HCT116 (cell line): ENCODE results near the gene MYEOV.

Source experiments
- ZNF274 ChIP-seq: fragments of 200-500 bp; sonication (Bioruptor generic); IDR thresholded peaks from 2 replicates; pipeline ENCODE4 v1.6.1; 2014; ENCODE audit warnings: mild to moderate bottlenecking, low read depth, low read length, inconsistent platforms
- TF ChIP-seq, protein P1 (sequence below), 3 experiments: fragments of 200-600 bp in 1 of 3; sonication (generic) in 1 of 3; IDR thresholded peaks in 2 of 3; conservative IDR thresholded peaks in 1 of 3; 2 replicates each; pipeline ENCODE4 v1.5.1; 2012 to 2017; ENCODE audit warnings: low read depth in 2 of 3, low read length in 2 of 3, antibody characterized with exemption in 1 of 3, borderline replicate concordance in 1 of 3, control low read depth in 1 of 3, mild to moderate bottlenecking in 1 of 3, mixed read lengths in 1 of 3, mixed run types in 1 of 3, moderate library complexity in 1 of 3; ENCODE audit not compliant: insufficient read depth in 1 of 3

DNA sequence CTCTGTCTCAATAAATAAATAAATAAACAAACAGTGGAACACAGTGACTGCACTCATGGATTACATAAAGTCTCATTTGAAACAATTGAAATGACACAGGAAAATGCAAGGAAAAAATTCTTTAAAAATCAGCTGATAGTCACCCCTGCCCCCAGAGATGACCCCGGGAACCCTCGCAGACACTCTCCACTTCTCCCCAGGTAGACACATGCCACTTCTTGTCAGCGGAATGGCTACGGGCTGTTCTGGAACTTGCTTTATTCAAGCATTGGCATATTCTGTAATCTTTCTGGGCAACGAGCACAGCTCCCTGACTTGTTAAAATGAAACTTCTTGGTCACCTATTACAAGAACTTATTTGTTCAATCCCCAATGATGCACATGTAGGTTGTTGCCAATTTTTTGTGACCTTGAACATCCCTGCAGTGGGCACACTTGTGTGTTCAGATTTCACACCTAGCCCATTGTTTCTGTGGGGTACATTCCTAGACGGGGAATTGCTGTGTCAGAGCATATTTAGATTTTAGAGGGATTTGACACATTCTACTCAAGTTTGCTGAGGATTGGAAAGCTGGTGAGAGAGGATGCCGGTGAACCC lies 32.8 kb downstream of the MYEOV start:
- TF ChIP-seq, protein P1, sequence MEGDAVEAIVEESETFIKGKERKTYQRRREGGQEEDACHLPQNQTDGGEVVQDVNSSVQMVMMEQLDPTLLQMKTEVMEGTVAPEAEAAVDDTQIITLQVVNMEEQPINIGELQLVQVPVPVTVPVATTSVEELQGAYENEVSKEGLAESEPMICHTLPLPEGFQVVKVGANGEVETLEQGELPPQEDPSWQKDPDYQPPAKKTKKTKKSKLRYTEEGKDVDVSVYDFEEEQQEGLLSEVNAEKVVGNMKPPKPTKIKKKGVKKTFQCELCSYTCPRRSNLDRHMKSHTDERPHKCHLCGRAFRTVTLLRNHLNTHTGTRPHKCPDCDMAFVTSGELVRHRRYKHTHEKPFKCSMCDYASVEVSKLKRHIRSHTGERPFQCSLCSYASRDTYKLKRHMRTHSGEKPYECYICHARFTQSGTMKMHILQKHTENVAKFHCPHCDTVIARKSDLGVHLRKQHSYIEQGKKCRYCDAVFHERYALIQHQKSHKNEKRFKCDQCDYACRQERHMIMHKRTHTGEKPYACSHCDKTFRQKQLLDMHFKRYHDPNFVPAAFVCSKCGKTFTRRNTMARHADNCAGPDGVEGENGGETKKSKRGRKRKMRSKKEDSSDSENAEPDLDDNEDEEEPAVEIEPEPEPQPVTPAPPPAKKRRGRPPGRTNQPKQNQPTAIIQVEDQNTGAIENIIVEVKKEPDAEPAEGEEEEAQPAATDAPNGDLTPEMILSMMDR (IDR thresholded peaks at IDR 0.05 in 2 of 3, conservative IDR thresholded peaks at IDR 0.05 in 1 of 3; ENCODE audit: borderline replicate concordance in 1 of 3, insufficient read depth in 1 of 3, low read depth in 2 of 3, low read length in 2 of 3) = no peak
- TF ChIP-seq ZNF274 = no peak
